Measurements from ENCODE around the gene WEE1.

DNA sequence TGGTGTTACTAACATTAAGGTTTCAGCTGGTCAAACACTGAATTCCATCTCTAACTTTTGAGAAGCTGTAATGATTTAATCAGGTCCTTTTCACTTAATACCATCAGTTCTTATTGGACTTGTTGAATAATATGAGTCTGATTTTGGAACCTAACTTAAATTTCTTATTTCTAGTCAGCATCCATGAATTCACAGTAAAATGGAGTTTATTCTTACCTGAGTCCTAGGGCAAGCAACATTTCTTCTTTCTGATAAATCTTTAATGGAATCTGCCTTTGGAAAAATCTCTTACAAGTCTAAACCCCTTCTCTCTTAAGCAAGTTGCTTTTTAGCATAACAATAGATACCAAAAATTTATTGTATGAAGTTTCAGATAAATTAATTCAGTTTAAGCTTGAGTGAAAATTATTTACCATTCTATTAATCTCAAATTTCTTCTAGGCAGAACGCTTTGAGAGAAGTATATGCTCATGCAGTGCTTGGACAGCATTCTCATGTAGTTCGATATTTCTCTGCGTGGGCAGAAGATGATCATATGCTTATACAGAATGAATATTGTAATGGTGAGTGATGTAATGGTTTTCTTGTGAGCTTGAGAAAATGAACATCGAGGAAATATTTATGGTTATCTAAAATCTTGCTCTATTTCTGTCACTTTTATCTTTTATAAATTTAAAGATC lies 3.4 kb downstream of the WEE1 start:
- TF ChIP-seq, protein P1, sequence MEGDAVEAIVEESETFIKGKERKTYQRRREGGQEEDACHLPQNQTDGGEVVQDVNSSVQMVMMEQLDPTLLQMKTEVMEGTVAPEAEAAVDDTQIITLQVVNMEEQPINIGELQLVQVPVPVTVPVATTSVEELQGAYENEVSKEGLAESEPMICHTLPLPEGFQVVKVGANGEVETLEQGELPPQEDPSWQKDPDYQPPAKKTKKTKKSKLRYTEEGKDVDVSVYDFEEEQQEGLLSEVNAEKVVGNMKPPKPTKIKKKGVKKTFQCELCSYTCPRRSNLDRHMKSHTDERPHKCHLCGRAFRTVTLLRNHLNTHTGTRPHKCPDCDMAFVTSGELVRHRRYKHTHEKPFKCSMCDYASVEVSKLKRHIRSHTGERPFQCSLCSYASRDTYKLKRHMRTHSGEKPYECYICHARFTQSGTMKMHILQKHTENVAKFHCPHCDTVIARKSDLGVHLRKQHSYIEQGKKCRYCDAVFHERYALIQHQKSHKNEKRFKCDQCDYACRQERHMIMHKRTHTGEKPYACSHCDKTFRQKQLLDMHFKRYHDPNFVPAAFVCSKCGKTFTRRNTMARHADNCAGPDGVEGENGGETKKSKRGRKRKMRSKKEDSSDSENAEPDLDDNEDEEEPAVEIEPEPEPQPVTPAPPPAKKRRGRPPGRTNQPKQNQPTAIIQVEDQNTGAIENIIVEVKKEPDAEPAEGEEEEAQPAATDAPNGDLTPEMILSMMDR (IDR thresholded peaks at IDR 0.05; ENCODE audit: poor library complexity) = no peak
- TF ChIP-seq EZH2 (IDR thresholded peaks at IDR 0.05; ENCODE audit: borderline replicate concordance) (no peak), EZH2phosphoT487 (IDR thresholded peaks at IDR 0.05; ENCODE audit: low read depth, severe bottlenecking, unreplicated experiment) (no peak)

All from hepatocyte (in vitro differentiated cells).